HG02970 (cell line): ENCODE data around the gene FGF10.

ENCODE experiments used
- ATAC-seq: cut with Tn5 transposase; IDR thresholded peaks from one replicate; pipeline ENCODE4 v1.9.1; 2021; ENCODE audit warnings: mild to moderate bottlenecking, moderate library complexity, moderate number of reproducible peaks; ENCODE audit not compliant: unreplicated experiment, low FRiP score

The FGF10 gene

GRCh38 chr5:44360919-44361318 is 28.3 kb downstream of the FGF10 start:
- no peak for ATAC-seq

- no peak for ATAC-seq
Observed at GRCh38 chr5:44358421-44358820, 30.8 kb downstream of the FGF10 start.

- ATAC-seq, result no peak
Observed at GRCh38 chr5:44356231-44356630, 33.0 kb downstream of the FGF10 start.

- ATAC-seq, result no peak
Observed at GRCh38 chr5:44345871-44346270, 43.3 kb downstream of the FGF10 start.

- ATAC-seq, result no peak
Observed at GRCh38 chr5:44336708-44337107, 52.5 kb downstream of the FGF10 start.

- ATAC-seq, result no peak
Observed at GRCh38 chr5:44334622-44335021, 54.6 kb downstream of the FGF10 start.

GRCh38 chr5:44332285-44332971 is 56.8 kb downstream of the FGF10 start:
- peak; percentile 68 for ATAC-seq

GRCh38 chr5:44331471-44332050 is 57.7 kb downstream of the FGF10 start:
- ATAC-seq, result no peak

- no peak for ATAC-seq
Observed at GRCh38 chr5:44329716-44330115, 59.5 kb downstream of the FGF10 start.

- no peak for ATAC-seq
Observed at GRCh38 chr5:44321144-44321725, 68.0 kb downstream of the FGF10 start.

GRCh38 chr5:44320188-44320587 is 69.0 kb downstream of the FGF10 start:
- no peak for ATAC-seq

- ATAC-seq, result no peak
Observed at GRCh38 chr5:44318883-44319282, 70.3 kb downstream of the FGF10 start.

- ATAC-seq, result no peak
Observed at GRCh38 chr5:44312374-44312773, 76.8 kb downstream of the FGF10 start.

- ATAC-seq, result no peak
Observed at GRCh38 chr5:44300551-44300950, 88.7 kb downstream of the FGF10 start.

GRCh38 chr5:44299394-44299793 is 89.8 kb downstream of the FGF10 start:
- no peak for ATAC-seq

- no peak for ATAC-seq
Observed at GRCh38 chr5:44294516-44294915, 94.7 kb downstream of the FGF10 start.

GRCh38 chr5:44292736-44293135 is 96.5 kb downstream of the FGF10 start:
- ATAC-seq, result no peak

GRCh38 chr5:44278469-44278868 is 110.8 kb downstream of the FGF10 start:
- ATAC-seq, result no peak

- no peak for ATAC-seq
Observed at GRCh38 chr5:44275908-44276307, 113.3 kb downstream of the FGF10 start.

GRCh38 chr5:44275329-44275728 is 113.9 kb downstream of the FGF10 start:
- no peak for ATAC-seq

- ATAC-seq, result no peak
Observed at GRCh38 chr5:44267909-44268308, 121.3 kb downstream of the FGF10 start.
